Stomach (tissue), 9 donors: ENCODE measurements around the gene SLITRK2. TPM values are rescaled to one million over a fixed set of nuclear protein-coding genes. Genes with fewer than 3 reads are reported as not detected.

Experiments
- DNase-seq, 2 donors: peaks; one replicate each; pipeline versions ENCODE4 v3.0.0 to v3.0.0-alpha.2; 2013 to 2019
- H3K27ac ChIP-seq, 5 donors: fragments of 200-600 bp in 4 of 5; sonication (generic) in 4 of 5; one replicate each; pipeline ENCODE4 v1.5.1; 2013 to 2019; ENCODE audit warnings: mild to moderate bottlenecking in 1 of 5, moderate library complexity in 1 of 5
- H3K27me3 ChIP-seq, 3 donors: fragments of 200-600 bp; sonication (generic); one replicate each; pipeline ENCODE4 v1.5.1; 2017 to 2019; ENCODE audit warnings: mixed run types in 1 of 3
- H3K36me3 ChIP-seq, 4 donors: fragments of 200-600 bp; sonication (generic); 1 replicate in 3 of 4; 2 replicates in 1 of 4; pipeline ENCODE4 v1.5.1; 2016 to 2019
- H3K4me1 ChIP-seq, 4 donors: fragments of 200-600 bp; sonication (generic); one replicate each; pipeline ENCODE4 v1.5.1; 2016 to 2019
- H3K4me3 ChIP-seq, 4 donors: fragments of 200-600 bp; sonication (generic) in 3 of 4; one replicate each; pipeline ENCODE4 v1.5.1; 2016 to 2019; ENCODE audit warnings: mild to moderate bottlenecking in 1 of 4
- H3K9me3 ChIP-seq, 4 donors: fragments of 200-600 bp; sonication (generic); one replicate each; pipeline ENCODE4 v1.5.1; 2016 to 2019
- CTCF ChIP-seq, 7 experiments: fragments of 450-650 bp in 4 of 7; fragments of 200-600 bp in 3 of 7; sonication (generic) in 3 of 7; IDR thresholded peaks; one replicate each; pipeline ENCODE4 v1.5.1; 2016 to 2019; ENCODE audit warnings: antibody characterized with exemption in 7 of 7, control low read depth in 2 of 7, mild to moderate bottlenecking in 1 of 7
- EP300 ChIP-seq: sonication (generic); formaldehyde crosslinking; IDR thresholded peaks from one replicate; pipeline ENCODE4 v1.6.1; 2017; ENCODE audit warnings: antibody characterized with exemption
- POLR2A ChIP-seq, 4 donors: fragments of 450-650 bp; IDR thresholded peaks; one replicate each; pipeline ENCODE4 v1.6.1; 2016; ENCODE audit warnings: antibody characterized with exemption in 4 of 4, control low read depth in 2 of 4, mild to moderate bottlenecking in 1 of 4, moderate library complexity in 1 of 4
- POLR2AphosphoS5 ChIP-seq, 3 donors: sonication (generic); formaldehyde crosslinking; IDR thresholded peaks; one replicate each; pipeline ENCODE4 v1.6.1; 2016; ENCODE audit warnings: antibody characterized with exemption in 3 of 3
- WGBS, 5 donors: extraction: QIAGEN DNeasy Blood & Tissue Kit in 3 of 5; methylation state at CpG; one replicate each; pipeline versions ENCODE4 v1.1.5 to v1.1.7; 2013 to 2018; 5-methylcytosine and 5-hydroxymethylcytosine counted together
- intact Hi-C: fragments of 100-400 bp; cut with DNase I; formaldehyde crosslinking; loops from one replicate; pipeline ENCODE4 v1.15.1; 2023; ENCODE audit warnings: low total_unique reads
- polyA plus RNA-seq, 3 donors: library from polyadenylated mRNA; stranded (reverse); fragments of 200-250 nt; gene quantifications; one replicate each; pipeline ENCODE4 v1.2.3, GENCODE V29; 2013
- small RNA-seq, 4 donors: library from RNA; depleted of rRNA; stranded (forward); fragments of <200 nt; gene quantifications; one replicate each; pipeline ENCODE3, GENCODE V24; 2016
- total RNA-seq, 5 donors: library from RNA; depleted of rRNA; stranded (reverse); fragments of >200 nt; gene quantifications; one replicate each; pipeline versions ENCODE4 v1.1.0 to v1.2.3, GENCODE V29; 2014 to 2016
- donor health status: healthy with polysubstance abuse.
- donor health status: Bipolar disorder and iron deficiency.
- donor health status: healthy.

Gene SLITRK2
- total and polyA plus RNA-seq, 8 donors = under 0.01 to 3.5 (median 0.33) TPM; not detected in 4

GRCh38 chrX:145853181-145853580 lies 35.6 kb downstream of the SLITRK2 start:
- intact Hi-C loops = no loop called here
- WGBS, 5 donors = 85 to 92% (median 90%) methylated on average over 13 of the region's 13 CpGs

GRCh38 chrX:145856181-145856580 lies 38.6 kb downstream of the SLITRK2 start:
- TF ChIP-seq CTCF (IDR thresholded peaks at IDR 0.05) = no peak
- TF ChIP-seq EP300 = no peak
- no peak for TF ChIP-seq POLR2A (IDR thresholded peaks at IDR 0.05)
- TF ChIP-seq POLR2AphosphoS5 (IDR thresholded peaks at IDR 0.05) = no peak
- H3K27me3 ChIP-seq = no peaks in the 10 kb centered on the region
- DNase-seq = no peak
- H3K27ac ChIP-seq = no peak overlapping the region
- H3K9me3 ChIP-seq = no peaks in the 10 kb centered on the region
- intact Hi-C loops = no loop called here
- H3K36me3 ChIP-seq = no peaks in the 10 kb centered on the region
- no peaks in the 10 kb centered on the region for H3K4me1 ChIP-seq
- no peak overlapping the region for H3K4me3 ChIP-seq
- 75 to 80% (median 77%) methylated on average over 4 of the region's 4 CpGs for WGBS, 5 donors

More at GRCh38 chrX:145853181-145853580, 35.6 kb downstream of the SLITRK2 start:
- TF ChIP-seq POLR2A (IDR thresholded peaks at IDR 0.05) = no peak
- no peak for TF ChIP-seq POLR2AphosphoS5 (IDR thresholded peaks at IDR 0.05)
- no peak for TF ChIP-seq CTCF (IDR thresholded peaks at IDR 0.05)
- TF ChIP-seq EP300 = no peak
- H3K4me3 ChIP-seq = no peak overlapping the region
- no peaks in the 10 kb centered on the region for H3K36me3 ChIP-seq
- H3K27ac ChIP-seq = no peak overlapping the region
- peaks cover 0 to 7% (median 0%) of the 10 kb centered on the region in 4 donors for H3K9me3 ChIP-seq
- no peaks in the 10 kb centered on the region for H3K4me1 ChIP-seq
- DNase-seq = no peak
- no peaks in the 10 kb centered on the region for H3K27me3 ChIP-seq

- Histone ChIP-seq H3K27me3 (no peaks in the 10 kb centered on the region), H3K27ac (no peak overlapping the region), H3K36me3 (no peaks in the 10 kb centered on the region), H3K4me1 (no peaks in the 10 kb centered on the region), H3K4me3 (no peak overlapping the region), H3K9me3 (no peaks in the 10 kb centered on the region)
- WGBS, 5 donors = 38 to 75% (median 57%) methylated on average over 3 of the region's 3 CpGs
- no peak for TF ChIP-seq POLR2AphosphoS5 (IDR thresholded peaks at IDR 0.05)
- TF ChIP-seq EP300 = no peak
- no peak for TF ChIP-seq POLR2A (IDR thresholded peaks at IDR 0.05)
- no peak for TF ChIP-seq CTCF (IDR thresholded peaks at IDR 0.05)
- no peak for DNase-seq
- intact Hi-C loops = no loop called here
Measured at GRCh38 chrX:145861818-145862217, 44.2 kb downstream of the SLITRK2 start.

- H3K27ac ChIP-seq = no peak overlapping the region
- intact Hi-C loops = no loop called here
- H3K4me3 ChIP-seq = no peak overlapping the region
- DNase-seq = peak in 1 of 2 donors; percentile 5
- no peak for TF ChIP-seq EP300
- TF ChIP-seq CTCF (IDR thresholded peaks at IDR 0.05) = no peak
- no peak for TF ChIP-seq POLR2A (IDR thresholded peaks at IDR 0.05)
- no peak for TF ChIP-seq POLR2AphosphoS5 (IDR thresholded peaks at IDR 0.05)
- no peaks in the 10 kb centered on the region for H3K4me1 ChIP-seq
- H3K36me3 ChIP-seq = no peaks in the 10 kb centered on the region
- 33 to 54% (median 43%) methylated on average over 4 of the region's 4 CpGs for WGBS, 5 donors
- no peaks in the 10 kb centered on the region for H3K9me3 ChIP-seq
- no peaks in the 10 kb centered on the region for H3K27me3 ChIP-seq
Measured at GRCh38 chrX:145865082-145865481, 47.5 kb downstream of the SLITRK2 start.

Small RNA genes within 50 kb of the gene (small RNA-seq; reads per million reads assigned to genes)
- gene AL109653.1 = 0 reads per million in 4 donors
